Measurements from ENCODE around the gene UBA7. TPM values are rescaled to one million over a fixed set of nuclear protein-coding genes. Genes with fewer than 3 reads are reported as not detected.
"Not testable (repeated sequence)": the region's sequence is repeated elsewhere in the genome, so short reads cannot be mapped to it uniquely, and the experiment has no call there.

UBA7 gene
- total and polyA plus RNA-seq, 9 donors: 29.3 to 84.9 (median 67.8) TPM

DNA sequence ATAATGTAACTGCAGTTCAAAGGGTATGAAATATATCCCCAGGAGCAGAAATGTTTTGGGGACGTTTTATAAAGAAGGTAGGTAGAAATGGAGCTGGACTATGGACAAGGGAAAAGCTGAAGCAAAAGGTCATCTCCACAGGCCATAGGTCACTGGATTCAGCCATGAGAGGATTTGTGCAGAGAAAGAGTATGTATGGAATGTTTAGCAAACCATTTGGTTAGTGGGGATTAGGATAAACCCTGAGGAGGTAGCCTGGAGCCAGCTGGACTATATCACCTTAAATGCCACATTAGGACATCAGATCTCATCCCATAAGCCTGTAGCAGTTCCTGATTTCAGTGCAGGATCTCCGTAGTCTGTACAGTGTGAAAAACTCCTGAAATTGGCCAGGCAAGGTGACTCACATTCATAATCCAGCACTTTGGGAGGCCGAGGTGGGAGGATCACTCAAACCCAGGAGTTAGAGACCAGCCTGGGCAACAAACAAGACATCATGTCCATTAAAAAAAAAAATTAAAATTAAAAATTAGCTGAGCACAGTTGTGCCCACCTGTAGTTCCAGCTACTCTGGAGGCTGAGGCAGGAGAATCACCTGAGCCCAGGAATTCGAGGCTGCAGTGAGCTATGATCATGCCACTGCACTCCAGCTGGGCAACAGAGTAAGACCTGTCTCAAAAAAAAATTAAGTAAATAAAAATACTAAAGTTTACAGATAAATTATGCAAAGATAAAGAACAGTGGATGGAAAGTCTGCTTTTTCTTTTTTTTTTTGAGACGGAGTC, 32.1 kb downstream of the UBA7 start:
- H3K27ac ChIP-seq: no peak overlapping the region
- no peak for TF ChIP-seq EP300 (IDR thresholded peaks at IDR 0.05)
- TF ChIP-seq POLR2A (IDR thresholded peaks at IDR 0.05): no peak
- TF ChIP-seq, protein P1, sequence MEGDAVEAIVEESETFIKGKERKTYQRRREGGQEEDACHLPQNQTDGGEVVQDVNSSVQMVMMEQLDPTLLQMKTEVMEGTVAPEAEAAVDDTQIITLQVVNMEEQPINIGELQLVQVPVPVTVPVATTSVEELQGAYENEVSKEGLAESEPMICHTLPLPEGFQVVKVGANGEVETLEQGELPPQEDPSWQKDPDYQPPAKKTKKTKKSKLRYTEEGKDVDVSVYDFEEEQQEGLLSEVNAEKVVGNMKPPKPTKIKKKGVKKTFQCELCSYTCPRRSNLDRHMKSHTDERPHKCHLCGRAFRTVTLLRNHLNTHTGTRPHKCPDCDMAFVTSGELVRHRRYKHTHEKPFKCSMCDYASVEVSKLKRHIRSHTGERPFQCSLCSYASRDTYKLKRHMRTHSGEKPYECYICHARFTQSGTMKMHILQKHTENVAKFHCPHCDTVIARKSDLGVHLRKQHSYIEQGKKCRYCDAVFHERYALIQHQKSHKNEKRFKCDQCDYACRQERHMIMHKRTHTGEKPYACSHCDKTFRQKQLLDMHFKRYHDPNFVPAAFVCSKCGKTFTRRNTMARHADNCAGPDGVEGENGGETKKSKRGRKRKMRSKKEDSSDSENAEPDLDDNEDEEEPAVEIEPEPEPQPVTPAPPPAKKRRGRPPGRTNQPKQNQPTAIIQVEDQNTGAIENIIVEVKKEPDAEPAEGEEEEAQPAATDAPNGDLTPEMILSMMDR (IDR thresholded peaks at IDR 0.05): no peak
- H3K9me3 ChIP-seq: no peaks in the 10 kb centered on the region
- DNase-seq: peak in 1 of 5 donors; percentile 17
- H3K36me3 ChIP-seq: no peaks in the 10 kb centered on the region
- intact Hi-C loops (cut with DNase I): no loop called here
- H3K27me3 ChIP-seq: no peaks in the 10 kb centered on the region
- H3K4me3 ChIP-seq: no peak overlapping the region
- H3K4me1 ChIP-seq (ENCODE audit: insufficient read depth): peaks cover 10% of the 10 kb centered on the region
- WGBS, 3 donors: 76 to 79% (median 76%) methylated on average over 5 of the region's 5 CpGs

DNA sequence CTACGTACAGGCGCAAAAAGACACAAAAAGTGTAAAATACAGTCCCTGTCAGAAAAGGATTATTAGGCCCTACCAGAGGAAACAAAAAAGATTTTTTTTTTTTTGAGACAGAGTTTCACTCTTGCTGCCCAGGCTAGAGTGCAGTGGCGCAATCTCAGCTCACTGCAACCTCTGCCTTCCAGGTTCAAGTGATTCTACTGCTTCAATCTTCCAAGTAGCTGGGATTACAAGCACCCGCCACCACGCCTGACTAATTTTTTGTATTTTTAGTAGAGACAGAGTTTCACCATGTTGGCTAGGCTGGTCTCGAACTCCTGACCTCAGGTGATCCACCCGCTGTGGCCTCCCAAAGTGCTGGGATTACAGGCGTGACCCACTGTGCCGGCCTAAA, 32.8 kb downstream of the UBA7 start:
- H3K36me3 ChIP-seq; H3K9me3 ChIP-seq; intact Hi-C loops (cut with DNase I); H3K27me3 ChIP-seq; H3K27ac ChIP-seq; H3K4me3 ChIP-seq: not testable (repeated sequence)
- H3K4me1 ChIP-seq (ENCODE audit: insufficient read depth): peaks cover 11% of the 10 kb centered on the region
- WGBS, 3 donors: 90 to 92% (median 90%) methylated on average over 9 of the region's 9 CpGs
- peak in 1 of 5 donors; percentile 1 for DNase-seq

DNA sequence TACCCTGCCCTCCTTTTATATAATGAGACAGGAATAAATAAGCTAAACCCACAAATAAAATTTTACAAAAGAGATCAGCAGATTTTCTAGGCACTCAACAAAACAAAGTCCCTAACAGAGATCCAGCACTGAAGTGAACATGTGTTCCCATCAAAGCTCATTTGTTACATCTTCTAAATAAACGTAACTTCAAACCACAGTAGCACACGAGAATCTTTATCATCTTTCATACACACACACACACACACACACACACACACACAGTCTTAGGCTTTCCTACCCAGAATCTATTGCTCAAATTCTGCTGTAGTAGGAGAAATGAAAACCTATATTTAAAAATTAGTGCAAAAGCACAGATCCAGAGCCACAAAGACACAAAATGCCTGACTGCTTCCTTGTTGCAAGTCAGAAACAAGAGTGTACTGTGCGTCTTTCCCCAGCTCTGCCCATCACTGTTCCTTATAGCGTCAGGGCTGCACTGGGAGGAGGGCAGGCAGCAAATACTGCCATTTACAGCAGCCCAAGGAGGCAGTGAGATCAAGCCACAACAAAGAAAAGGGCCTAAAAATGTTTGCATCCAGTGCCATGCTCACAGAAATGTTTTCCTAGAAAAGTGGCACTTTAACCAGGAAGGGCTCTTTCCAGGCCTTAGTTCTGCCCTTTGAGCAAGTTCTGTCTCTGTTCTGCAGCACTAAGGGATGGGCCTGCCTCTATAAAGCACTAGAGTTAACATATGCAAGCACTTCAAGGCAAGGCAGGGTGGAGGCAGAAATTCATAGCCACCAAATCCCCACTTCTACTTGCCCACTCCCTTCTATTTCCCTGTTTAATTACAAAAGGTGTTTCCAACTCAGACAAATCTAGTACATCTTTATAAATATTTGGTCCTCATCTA, 33.4 kb downstream of the UBA7 start:
- intact Hi-C loops (cut with DNase I): no loop called here
- no peak overlapping the region for H3K27ac ChIP-seq
- peaks cover 13% of the 10 kb centered on the region for H3K4me1 ChIP-seq (ENCODE audit: insufficient read depth)
- 56 to 68% (median 63%) methylated on average over 4 of the region's 4 CpGs for WGBS, 3 donors
- no peak overlapping the region for H3K4me3 ChIP-seq
- TF ChIP-seq POLR2A (IDR thresholded peaks at IDR 0.05) (no peak), EP300 (IDR thresholded peaks at IDR 0.05) (no peak)
- TF ChIP-seq, protein P1 (IDR thresholded peaks at IDR 0.05): no peak
- no peaks in the 10 kb centered on the region for H3K9me3 ChIP-seq
- no peaks in the 10 kb centered on the region for H3K36me3 ChIP-seq
- H3K27me3 ChIP-seq: no peaks in the 10 kb centered on the region
- peak in 1 of 5 donors; percentile 7 for DNase-seq

DNA sequence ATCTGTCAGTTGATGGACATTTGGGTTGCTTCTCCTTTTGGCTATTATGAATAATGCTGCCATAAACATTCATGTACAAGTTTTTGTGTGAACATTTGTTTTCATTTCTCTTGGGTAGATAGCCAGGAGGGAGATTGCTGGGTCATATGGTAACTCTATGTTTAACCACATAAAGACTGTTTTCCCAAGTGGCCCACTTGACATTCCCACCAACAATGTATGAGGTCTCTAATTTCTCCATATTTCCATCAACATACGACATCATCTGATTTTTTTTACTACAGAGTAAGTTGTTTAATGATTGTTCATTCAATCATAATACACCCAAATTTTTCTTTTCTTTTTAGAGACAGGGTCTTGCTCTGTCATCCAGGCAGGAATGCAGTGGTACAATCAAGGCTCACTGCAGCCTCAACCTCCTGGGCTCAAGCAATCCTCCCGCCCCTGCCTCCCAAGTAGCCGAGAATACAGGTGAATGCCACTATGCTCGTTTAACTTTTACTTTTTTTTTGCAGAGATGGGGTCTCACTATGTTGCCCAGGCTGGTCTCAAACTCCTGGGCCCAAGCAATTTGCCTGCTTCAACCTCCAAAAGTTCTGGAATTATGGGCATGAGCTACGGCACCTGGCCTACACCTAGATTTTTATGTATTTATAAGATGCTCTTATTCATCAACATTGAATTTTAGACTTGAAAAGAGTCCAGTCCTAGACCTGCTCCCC, 34.2 kb downstream of the UBA7 start:
- intact Hi-C loops (cut with DNase I): no loop called here
- Histone ChIP-seq H3K27me3 (no peaks in the 10 kb centered on the region), H3K27ac (no peak overlapping the region), H3K36me3 (no peaks in the 10 kb centered on the region), H3K4me3 (no peak overlapping the region), H3K4me1 (ENCODE audit: insufficient read depth) (peaks cover 11% of the 10 kb centered on the region), H3K9me3 (no peaks in the 10 kb centered on the region)
- 88 to 92% (median 90%) methylated on average over 5 of the region's 5 CpGs for WGBS, 3 donors
- no peak for TF ChIP-seq POLR2A (IDR thresholded peaks at IDR 0.05)
- no peak for TF ChIP-seq EP300 (IDR thresholded peaks at IDR 0.05)
- TF ChIP-seq, protein P1 (IDR thresholded peaks at IDR 0.05): no peak
- peak in 2 of 5 donors; percentile 1 to 4 for DNase-seq

DNA sequence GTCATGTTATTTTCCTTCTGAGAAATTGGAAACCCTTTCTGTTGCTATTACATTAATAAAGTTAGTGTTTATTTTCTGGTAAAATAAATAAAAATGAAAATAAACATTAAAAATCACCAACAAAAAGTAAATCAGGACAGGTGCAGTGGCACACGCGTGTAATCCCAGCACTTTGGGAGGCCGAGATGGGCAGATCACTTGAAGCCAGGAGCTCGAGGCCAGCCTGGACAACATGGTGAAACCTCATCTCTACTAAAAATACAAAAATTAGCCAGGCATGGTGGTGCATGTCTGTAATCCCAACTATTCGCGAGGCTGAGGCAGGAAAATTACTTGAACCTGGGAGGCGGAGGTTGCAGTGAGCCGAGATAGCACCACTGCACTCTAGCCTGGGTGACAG, 37.7 kb downstream of the UBA7 start:
- H3K36me3 ChIP-seq; H3K4me3 ChIP-seq; H3K4me1 ChIP-seq (ENCODE audit: insufficient read depth); H3K27me3 ChIP-seq; H3K9me3 ChIP-seq; intact Hi-C loops (cut with DNase I); H3K27ac ChIP-seq: not testable (repeated sequence)
- peak in 1 of 5 donors; percentile 3 for DNase-seq
- 86 to 88% (median 88%) methylated on average over 8 of the region's 8 CpGs for WGBS, 3 donors

Data from ovary (tissue), 9 donors.